Dedifferentiated amniotic fluid mesenchymal stem cell (primary cell): ENCODE measurements around the gene EHD4.

ENCODE experiments used
- DNase-seq: peaks from one replicate; pipeline ENCODE4 v3.0.0-alpha.2; 2016; ENCODE audit errors: extremely low spot score

EHD4 gene

DNA sequence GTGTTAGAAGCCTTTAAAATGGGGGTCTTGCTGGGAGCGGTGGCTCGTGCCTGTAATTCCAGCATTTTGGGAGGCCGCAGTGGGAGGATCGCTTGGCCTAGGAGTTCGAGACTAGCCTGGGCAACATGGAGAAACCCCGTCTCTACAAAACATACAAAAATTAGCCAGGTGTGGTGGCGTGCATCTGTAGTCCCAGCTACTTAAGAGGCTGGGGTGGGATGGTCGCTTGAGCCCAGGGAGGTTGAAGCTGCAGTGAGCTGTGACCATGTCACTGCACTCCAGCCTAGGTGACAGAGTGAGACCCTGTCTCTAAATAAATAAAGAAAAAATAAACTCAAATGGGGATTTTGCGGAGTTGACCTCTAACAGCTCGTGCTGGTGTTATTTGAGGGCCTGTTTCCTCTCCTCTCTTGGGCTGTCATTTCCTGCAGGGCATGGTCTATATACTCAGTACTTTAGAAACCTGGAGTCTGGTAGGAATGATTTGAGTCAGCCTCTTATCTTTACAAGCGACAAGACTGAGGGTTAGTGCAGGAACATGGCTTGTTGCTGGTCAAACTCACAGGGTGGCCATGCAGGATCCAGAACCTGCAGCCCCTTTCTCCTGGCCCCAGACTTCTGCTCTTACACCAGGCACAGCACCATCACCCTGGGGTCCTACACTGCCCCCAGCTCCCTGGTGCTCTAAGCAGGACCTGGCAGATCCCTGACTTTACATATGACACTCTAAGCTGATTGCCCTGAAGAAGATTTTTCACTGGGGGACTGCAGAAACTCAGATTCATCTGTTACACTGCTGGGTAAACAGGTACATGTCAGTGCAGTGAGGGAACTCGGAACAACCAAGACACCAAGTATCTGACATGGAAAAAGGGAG is 15.1 kb downstream of the EHD4 start:
- no peak for DNase-seq

DNA sequence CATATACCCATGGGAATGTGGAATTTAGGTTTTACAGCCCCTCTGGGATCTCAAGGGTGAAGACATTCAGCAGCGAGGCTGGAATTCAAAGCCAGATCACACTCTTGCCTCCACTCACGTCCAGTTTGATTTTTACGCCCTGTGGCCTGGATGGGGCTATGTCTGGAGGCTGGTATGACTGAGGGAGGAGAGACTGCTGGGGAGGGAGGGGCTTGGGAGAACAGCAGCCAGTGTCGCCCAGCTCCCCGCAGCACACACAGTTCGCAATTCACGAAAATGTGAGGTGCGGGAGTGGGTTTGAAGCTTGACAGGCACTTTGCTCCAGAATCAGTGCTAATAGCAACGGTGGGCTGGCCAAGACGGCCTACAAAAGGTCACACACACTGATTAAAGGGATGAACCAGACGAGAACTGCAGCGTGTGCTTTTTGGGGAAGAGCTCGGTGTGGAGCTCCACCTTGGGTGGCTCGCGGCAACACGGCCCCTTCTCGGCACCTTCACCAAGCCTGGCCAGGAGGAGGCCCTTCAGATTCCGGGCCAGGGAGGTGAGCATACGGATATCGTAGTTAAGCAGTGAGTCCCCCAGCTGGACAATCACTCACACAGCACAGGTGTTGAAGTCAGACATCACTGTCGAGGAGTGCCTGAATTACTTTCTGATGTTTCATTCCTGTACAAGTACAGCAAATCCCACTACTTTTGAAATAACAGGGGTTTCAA is 16.4 kb downstream of the EHD4 start:
- DNase-seq, result no peak

DNA sequence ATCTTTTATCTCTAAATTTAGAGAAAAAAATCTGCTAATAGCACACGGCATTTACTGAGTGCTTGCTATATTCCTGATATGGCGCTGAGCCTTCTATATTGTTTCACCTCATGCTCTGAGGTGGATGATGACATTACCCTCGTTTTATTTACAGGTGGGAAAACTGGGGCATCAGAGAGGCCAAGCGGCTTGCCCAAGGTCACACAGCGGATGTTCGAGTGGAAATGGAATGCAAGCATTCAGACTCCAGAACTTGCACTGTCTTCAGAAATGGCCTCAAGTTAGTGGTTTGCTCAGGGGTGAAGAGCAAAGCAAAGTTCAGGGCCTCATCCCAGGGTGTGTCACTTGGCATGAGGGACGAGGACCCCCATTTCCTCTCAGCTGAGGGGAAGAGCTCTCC is 17.3 kb downstream of the EHD4 start:
- DNase-seq, result no peak

DNA sequence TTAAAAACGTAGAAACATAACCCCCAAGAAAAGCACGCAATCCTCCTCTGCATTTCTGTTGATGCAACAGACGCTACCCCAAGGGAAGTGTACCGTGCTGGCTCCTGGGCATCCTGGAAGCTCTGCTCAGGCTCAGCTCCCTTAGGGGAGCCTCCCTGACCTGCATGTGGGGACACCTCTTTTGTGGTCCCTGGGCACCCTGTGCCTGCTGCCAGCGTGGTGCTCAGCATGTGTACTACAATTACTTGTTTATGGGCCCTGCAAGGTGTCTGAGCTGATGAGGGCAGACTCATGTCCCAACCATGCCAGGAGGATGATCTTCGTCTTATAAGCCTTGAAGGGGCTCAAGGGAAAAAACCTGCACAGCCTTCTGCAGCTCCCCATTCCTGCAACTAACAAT is 18.3 kb downstream of the EHD4 start:
- no peak for DNase-seq

DNA sequence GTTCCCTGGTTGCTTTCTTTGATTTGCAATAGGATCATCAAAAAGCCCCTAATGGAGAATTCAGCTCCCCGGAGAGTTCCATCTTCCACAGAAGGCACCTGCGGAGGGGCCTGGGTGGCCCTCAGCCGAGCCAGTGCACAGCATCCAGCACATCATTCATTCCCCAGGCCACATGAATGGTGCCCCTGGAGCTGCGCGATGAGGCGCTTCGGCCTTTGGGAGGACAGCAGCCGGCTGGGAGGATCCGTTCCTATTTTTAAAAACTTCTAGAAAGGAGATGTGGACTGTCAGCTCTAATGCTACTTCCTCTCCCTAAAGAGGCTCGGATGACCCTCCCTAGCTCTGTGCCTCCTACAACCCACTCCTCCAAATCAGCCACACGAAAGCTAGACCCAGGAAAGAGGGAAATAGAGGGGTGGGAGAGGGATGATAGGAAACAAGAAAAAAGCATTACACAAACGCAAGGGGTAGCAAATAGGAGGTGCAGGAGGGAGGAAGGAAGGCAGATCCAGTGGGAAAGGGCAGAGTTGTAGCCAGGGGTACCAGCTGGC is 20.3 kb downstream of the EHD4 start:
- no peak for DNase-seq

DNA sequence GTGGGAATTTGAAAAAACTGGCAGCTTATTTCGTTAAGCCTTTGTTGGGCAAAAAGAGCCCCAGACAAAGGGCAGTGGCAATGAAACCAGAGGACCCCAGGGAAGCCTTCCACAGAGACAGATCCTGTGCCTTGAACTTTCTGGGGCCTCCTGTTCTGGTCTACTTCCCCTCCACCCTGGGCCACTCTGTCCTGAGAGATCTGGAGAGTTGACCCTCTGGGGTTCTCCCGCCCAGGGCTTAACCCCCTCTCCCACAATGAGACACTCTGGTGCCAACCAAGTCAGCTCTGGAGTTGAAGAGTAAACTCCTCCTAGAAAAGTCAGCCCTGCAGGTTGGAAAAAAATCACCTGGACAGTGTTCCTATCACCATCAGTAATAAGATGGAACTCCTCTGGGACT is 20.8 kb downstream of the EHD4 start:
- DNase-seq, result no peak

DNA sequence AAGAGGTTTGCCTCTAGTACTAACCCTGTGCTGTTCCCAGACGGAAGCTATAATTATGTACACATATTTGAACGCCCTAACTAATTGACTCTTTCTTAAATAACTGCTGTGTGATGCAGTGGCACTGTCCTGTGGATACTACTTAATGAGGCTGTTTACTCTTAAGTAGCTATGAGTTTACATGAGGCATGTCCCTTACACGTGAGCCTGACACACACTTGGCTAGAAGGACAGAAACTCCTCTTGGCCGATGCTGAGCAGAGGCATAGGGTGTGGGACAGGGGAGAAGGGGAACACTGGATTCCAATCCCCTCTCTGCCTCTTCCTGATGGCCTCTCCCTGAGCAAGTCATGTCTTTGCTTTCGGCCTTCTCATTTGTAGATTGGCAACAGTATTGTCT is 21.9 kb downstream of the EHD4 start:
- DNase-seq, result no peak

DNA sequence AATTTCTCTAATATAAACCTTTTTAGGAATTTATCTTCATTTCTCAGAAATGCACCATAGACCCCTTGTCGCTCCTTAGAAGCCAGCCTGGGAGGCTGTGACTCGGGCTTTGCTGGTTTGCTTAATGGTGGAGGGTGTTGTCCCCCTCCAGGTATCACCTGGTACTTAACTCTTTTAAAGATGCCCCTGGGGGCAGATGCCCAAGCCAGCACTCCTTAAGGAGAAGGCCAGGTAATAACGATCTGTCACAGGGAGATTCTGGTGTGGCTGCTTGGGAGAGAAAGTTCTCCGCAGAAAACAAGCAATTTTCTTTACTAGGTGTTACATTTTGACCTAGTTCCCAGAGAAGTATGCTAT is 22.3 kb downstream of the EHD4 start:
- DNase-seq, result no peak

DNA sequence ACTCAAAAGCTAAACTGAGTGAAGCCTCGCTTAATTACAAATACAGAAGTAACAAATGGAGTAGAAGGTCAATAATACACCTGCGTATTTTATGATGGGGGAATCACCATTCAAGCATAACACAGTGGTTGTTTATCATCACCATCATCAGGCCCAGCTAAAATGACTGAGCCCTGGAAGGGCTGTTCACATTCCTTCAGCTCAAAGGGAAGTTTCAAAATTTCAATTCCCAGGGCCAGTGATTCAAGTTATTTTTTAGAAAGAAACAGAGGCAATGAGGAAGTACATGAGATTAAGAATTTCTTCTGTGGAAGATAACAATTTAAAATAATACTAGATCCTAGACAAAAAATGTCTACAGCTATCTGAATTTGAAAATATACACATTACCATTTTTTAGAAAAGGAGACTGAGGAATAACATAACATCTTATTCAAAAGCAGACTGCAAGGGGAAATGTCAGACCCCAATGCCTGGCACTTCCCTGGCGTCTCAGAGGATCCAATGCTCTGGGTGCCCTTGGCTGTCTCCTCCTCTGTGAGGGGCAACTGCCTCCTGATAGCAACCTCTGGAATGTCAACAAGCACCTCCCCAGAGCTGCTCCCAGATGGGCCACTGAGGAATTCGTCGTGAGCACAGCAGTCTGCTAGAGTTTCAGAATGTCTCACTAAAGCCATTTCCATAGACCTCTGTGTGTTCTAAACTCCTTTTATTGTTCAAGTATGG is 22.8 kb downstream of the EHD4 start:
- no peak for DNase-seq

DNA sequence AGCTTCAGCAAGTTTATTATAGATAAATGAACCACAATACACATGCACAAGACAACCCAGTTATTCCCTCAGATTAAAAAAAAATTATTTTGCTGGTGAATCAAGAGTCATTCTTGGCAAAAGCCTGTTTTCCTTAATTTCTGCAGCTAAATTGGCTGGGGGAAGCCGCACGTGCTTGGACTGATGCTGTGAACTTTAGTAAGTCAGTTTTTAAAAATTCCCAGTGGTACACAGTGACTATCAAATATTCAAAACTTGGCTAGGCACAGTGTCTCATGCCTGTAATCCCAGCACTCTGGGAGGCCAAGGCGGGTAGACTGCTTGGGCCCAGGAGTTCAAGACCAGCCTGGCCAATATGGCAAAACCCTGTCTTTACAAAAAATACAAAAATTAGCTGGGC is 23.9 kb downstream of the EHD4 start:
- no peak for DNase-seq

DNA sequence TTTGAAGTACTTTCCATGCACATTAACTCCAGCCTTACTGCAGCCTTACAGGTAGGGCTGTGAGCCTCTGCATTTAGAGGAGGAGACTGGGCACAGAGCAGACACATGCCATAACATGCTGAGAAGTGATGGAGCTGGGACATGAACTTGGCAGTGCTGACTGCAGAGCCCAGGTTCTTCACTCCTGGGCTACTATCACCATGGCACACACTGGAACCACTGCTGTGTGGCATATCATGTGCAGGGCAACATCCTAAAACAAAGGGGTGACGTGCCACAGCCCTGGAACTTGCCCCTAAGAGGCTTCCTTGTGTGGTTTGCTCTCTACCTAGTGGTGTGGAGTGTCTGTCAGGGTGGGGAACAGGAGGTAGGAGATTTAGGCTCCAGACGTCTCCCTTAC is 25.4 kb downstream of the EHD4 start:
- DNase-seq, result no peak

DNA sequence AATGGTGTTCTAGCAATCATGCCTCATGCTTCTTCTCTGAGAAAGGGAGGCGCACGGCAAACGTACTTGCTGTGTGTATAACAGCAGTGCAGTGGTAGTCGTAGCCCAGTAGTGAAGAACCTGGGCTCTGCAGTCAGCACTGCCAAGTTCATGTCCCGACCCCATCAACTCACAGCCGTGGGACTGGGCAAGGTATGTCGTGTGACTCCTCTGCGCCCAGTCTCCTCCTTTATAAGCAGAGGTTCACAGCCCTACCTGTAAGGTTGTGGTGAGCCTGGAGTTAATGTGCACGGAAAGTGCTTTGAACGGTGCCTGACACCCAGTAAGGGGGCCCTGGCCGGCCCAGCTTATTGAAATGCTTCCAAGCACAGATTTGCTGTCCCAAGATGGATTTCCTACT is 26.6 kb downstream of the EHD4 start:
- DNase-seq, result no peak

DNA sequence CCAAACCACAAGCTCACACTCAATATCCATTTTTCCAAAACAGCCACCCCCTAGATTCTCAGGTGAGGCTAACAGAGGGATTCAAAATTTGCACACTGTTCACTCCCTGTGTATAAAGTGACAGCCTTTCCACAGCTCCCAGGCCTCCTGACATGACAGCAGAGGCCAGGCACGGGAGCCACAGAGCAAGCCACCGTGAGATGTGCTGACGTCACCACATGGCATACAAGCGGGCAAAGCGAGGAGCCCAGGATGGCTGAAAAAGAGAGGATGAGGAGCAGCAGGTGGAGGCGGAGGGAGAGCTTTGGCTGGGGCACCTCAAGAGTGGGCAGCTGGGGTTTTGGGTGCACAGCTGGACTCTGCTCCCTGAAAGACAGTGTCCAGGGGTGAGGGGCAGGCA is 27.1 kb downstream of the EHD4 start:
- no peak for DNase-seq

DNA sequence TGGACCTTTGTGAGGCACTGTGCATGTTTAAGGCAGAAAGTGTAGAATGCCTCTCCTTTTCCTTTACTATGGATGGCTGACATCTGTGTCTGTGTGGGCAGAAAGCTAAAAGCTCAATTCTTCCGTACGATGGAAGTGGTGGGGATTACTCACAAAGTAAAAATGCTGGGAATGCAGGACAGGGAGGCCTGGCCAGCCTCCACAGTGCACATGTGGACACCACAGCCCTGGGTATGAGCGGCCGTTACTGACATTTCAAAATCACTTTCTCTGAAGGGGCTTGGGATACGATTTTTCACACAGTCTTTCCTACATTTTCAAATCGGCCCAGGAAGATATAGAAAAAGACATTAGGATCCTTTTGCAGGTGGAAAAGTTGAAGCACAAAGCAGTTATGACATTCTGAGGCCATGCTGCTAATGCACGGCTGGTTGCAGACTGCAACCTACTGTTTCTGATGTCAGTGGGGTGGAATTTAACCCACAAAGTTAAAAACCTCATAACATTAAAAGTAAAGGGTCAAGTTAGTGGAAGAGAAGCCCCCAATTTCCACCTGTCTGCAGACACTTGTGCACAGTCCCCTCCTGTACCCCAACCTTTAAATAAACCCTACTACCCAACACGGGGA is 27.9 kb downstream of the EHD4 start:
- peak; percentile 87 for DNase-seq

DNA sequence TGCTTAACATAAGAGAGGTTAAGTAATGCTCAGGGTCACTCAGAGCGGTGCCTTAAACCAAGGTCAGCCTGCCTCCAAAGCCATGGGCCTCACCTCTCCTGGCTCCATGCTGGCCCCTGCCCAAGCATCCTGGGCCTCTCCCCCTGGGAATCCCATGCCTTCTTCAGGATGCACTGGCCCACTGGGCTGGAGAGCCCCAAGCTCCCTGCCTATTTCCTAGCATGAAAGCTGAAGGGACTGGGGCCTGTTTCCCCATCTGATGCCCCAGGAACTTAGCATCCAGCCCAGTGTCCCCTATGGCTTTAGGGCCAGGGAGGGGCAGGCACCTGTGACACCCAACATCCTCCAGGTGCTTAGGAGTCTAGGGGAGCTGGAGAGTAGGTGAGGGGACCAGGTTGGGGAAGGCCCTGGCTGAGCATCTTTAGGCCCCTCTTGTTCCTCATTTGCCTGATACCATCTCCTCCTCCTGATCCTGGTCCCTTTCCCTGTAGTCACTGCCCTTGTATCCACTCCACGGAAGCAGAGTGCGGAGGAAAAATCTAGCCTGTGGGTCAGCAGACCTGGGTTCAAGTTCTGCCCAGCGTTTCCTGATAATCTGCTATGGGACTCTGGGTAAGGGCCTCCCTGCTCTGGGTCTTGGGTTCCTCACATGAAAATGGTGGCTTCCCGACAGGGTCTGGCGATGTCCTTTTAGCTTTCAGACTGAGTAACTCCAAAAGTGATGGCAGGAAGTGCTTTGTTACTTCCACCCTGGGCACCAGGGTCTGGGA is 28.6 kb downstream of the EHD4 start:
- DNase-seq, result no peak

DNA sequence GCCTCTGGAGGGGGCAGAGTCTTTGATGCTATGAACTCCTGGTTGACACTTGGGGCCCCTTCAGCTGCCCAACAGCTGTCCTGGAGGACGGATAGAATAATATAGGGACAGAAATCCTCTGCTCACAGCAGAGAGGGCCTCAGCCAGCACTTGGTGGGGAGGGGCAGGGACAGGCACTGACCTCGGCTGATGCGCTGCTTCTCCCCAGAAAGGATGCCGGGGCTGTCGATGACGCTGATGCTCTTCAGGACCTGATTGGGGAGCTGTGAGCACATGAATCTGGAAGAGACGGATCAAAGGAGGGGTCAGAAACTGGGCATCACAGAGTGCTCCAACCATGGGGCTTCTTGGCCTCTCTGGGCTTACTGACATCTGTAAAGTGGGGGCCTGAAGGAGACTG is 29.5 kb downstream of the EHD4 start:
- DNase-seq, result no peak

DNA sequence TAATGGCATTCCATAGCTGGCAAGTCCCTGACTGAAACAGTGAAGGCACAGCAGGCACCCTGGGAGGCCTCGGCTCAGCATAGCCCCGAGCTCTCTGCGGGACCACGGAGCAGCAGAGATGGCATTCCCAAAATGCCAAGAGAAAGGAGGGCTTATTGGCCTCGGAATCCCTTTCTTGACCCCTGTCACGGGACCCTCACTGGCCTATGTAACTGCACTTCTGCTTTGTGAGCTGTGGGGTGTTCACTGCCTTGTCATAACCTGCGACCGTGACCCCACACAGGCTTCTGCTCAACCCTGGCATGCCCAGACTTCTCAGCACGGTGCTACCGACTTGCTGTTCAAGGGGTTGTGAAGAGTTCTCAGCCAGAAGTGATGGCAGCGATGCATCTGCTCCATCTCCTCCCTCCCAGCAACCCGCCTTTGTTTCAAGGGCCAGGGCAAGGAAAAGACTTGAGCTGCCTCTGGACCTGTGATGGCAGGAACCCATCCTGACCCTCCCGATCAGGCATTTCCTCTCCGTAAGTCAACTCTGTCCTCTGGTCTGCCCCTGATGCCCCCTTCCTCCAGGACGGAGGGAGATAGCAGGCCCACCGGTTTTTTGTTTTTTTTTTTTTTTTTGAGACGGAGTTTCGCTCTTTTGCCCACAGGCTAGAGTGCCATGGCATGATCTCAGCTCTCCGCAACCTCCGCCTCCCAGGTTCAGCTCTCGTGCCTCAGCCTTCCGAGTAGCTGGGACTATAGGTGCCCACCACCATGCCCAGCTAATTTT is 30.5 kb downstream of the EHD4 start:
- DNase-seq, result no peak

DNA sequence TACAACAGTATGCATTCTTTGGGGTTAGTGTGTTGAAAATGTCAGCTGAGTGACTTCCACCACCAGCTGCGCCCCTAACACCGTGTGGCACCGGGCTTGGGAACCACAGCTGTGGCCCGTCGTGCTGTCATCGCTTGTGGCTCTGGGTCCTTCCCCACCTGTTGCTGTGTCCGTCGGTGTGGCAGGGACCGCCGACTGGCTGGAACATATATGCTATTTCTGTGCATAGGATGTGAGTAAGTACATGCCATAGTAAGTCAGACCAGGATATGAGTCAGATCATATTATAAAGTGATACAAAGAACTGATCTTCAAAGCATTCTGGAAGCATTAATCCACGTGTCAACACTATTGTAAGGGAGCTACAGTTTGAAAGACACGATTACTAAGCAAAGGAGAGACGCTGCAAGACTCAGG is 31.9 kb downstream of the EHD4 start:
- no peak for DNase-seq

DNA sequence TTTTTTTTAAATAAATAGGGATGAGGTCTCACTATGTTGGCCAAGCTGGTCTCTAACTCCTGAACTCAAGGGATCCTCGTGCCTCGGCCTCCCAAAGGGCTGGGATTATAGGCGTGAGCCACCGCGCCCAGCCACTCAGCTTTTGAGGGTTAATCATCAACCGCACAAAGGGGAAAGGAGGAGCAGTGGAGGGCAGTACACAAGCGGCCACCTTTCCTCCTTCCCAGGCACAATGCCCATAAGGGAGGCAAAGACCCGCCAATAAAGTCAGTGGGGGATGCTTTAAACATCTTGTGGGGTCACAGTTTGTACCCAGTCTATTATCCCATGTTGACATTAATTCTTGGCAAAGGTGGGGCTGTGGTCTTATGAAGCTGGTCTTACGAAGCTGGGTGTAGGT is 32.4 kb downstream of the EHD4 start:
- DNase-seq, result no peak

DNA sequence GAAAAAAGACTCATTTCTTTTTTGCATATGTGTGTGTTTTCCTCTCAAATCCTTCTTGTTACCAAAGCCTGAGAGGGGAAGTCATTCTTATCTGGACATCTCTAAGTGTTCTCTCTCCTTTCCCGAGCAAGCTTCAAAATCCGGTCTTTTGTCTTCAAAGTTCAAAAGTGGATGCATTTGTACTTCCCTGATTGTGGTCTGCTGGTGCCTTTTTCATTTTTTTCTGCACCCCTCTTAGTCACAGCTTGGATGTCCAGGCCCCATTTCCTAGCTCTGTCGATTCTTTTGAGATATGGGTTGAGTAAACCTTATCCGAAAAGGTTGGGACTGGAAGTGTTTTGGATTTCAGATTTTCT is 34.8 kb downstream of the EHD4 start:
- DNase-seq, result no peak
